Esophagus muscularis mucosa (tissue), 4 donors: ENCODE measurements around the gene STARD7. TPM values are rescaled to one million over a fixed set of nuclear protein-coding genes. Genes with fewer than 3 reads are reported as not detected.

Experiments used
- DNase-seq: peaks from one replicate; pipeline ENCODE4 v3.0.0-alpha.2; 2017; ENCODE audit errors: extremely low spot score
- H3K27ac ChIP-seq, 4 donors: fragments of 200-600 bp; sonication (generic); replicated peaks in 1 of 4; 1 replicate in 3 of 4; 2 replicates in 1 of 4; pipeline ENCODE4 v1.5.1; 2016 to 2019; ENCODE audit warnings: mild to moderate bottlenecking in 1 of 4
- H3K27me3 ChIP-seq, 4 donors: fragments of 200-600 bp; sonication (generic); one replicate each; pipeline versions ENCODE4 v1.5.1 to v1.6.0; 2016 to 2019
- H3K36me3 ChIP-seq, 4 donors: fragments of 200-600 bp; sonication (generic); one replicate each; pipeline ENCODE4 v1.5.1; 2016 to 2019
- H3K4me1 ChIP-seq, 4 donors: fragments of 200-600 bp; sonication (generic); one replicate each; pipeline ENCODE4 v1.5.1; 2016 to 2019
- H3K4me3 ChIP-seq, 4 donors: fragments of 200-600 bp; sonication (generic); 1 replicate in 2 of 4; 2 replicates in 2 of 4; pipeline ENCODE4 v1.5.1; 2016 to 2019; ENCODE audit warnings: mild to moderate bottlenecking in 4 of 4, moderate library complexity in 1 of 4
- H3K9me3 ChIP-seq, 4 donors: fragments of 200-600 bp; sonication (generic); 1 replicate in 3 of 4; 2 replicates in 1 of 4; pipeline ENCODE4 v1.5.1; 2016 to 2019
- CTCF ChIP-seq, 3 experiments: fragments of 200-600 bp in 2 of 3; fragments of 450-650 bp in 1 of 3; sonication (generic) in 2 of 3; IDR thresholded peaks; one replicate each; pipeline ENCODE4 v1.5.1; 2017 to 2019; ENCODE audit warnings: antibody characterized with exemption in 3 of 3, mild to moderate bottlenecking in 2 of 3, moderate library complexity in 1 of 3
- EP300 ChIP-seq: sonication (generic); formaldehyde crosslinking; IDR thresholded peaks from one replicate; pipeline ENCODE4 v1.6.1; 2017; ENCODE audit warnings: antibody characterized with exemption
- POLR2A ChIP-seq: fragments of 450-650 bp; IDR thresholded peaks from one replicate; pipeline ENCODE4 v1.6.1; 2017; ENCODE audit warnings: antibody characterized with exemption, moderate library complexity, mild to moderate bottlenecking, low read depth
- POLR2AphosphoS5 ChIP-seq, 2 donors: sonication (generic); formaldehyde crosslinking; IDR thresholded peaks; one replicate each; pipeline ENCODE4 v1.6.1; 2017; ENCODE audit warnings: antibody characterized with exemption in 2 of 2
- WGBS: methylation state at CpG from one replicate; pipeline ENCODE4 v1.1.5; 2018; 5-methylcytosine and 5-hydroxymethylcytosine counted together
- intact Hi-C: fragments of 100-400 bp; cut with DNase I; formaldehyde crosslinking; loops from one replicate; pipeline ENCODE4 v1.15.1; 2023
- total RNA-seq, 4 donors: library from RNA; depleted of rRNA; stranded (reverse); fragments of >200 nt; gene quantifications; one replicate each; pipeline versions ENCODE4 v1.1.0 to v1.2.1, GENCODE V29; 2016

STARD7 gene
- total RNA-seq, 4 donors from 2014 or later: 85.0 to 110 (median 92.2) TPM

DNA sequence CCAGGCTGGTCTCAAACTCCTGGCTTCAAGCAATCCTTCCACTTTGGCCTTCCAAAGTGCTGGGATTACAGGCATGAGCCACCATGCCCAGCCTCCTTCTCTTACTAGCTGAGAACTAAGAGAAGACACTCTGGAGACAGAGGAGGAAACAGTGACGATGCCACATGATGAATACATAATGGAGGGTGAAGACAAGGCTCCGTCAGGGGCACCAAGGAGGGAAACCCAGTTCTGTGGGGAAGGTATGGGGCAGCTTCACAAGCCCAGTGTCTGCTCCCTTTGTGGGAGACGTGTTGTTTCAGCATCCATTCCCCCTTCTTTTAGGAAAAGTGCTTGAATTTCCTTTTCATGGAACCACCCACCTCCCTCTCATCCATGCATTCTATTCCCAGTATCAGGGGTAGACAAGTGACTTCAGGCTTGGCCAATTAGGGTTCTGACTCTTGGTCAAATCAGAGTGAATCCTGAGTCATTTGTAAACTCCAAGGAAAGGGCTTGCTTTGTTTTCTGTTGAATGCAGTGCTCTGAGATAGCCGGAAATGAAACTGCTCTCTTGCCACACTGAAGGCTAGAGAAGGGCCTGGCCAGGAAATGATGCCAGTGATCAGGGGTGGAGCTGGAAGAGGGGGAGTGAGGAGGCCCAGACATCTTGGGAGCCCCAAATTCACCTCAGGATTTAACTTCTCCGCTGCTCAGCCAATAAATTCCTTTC, 33.4 kb upstream of the STARD7 start:
- peak overlapping the region; percentile 30 to 70 (median 57) for H3K27ac ChIP-seq
- H3K27me3 ChIP-seq: no peaks in the 10 kb centered on the region
- no peak overlapping the region for H3K4me3 ChIP-seq
- no peak for DNase-seq
- H3K4me1 ChIP-seq: peaks cover 0 to 30% (median 4%) of the 10 kb centered on the region in 4 donors
- 67% methylated on average over 5 of the region's 5 CpGs for WGBS
- TF ChIP-seq EP300 (no peak), POLR2AphosphoS5 (IDR thresholded peaks at IDR 0.05) (peak; percentile 30)
- H3K9me3 ChIP-seq: no peaks in the 10 kb centered on the region
- H3K36me3 ChIP-seq: peaks cover 0 to 23% (median 7%) of the 10 kb centered on the region in 4 donors
- intact Hi-C loops: no loop called here

GRCh38 chr2:96241227-96241626, 32.6 kb upstream of the STARD7 start:
- WGBS: 80% methylated on average over 1 of the region's 2 CpGs
- H3K27ac ChIP-seq: peak overlapping the region in 2 of 4 donors; percentile 47 to 67

GRCh38 chr2:96240341-96241038, 31.9 kb upstream of the STARD7 start:
- WGBS: 95% methylated on average over 9 of the region's 9 CpGs
- intact Hi-C loops: no loop called here

More at GRCh38 chr2:96241227-96241626, 32.6 kb upstream of the STARD7 start:
- DNase-seq: no peak
- H3K4me3 ChIP-seq: no peak overlapping the region
- no peaks in the 10 kb centered on the region for H3K27me3 ChIP-seq
- no peaks in the 10 kb centered on the region for H3K9me3 ChIP-seq
- intact Hi-C loops: no loop called here
- H3K36me3 ChIP-seq: peaks cover 0 to 23% (median 7%) of the 10 kb centered on the region in 4 donors
- peaks cover 0 to 30% (median 4%) of the 10 kb centered on the region in 4 donors for H3K4me1 ChIP-seq
- TF ChIP-seq POLR2AphosphoS5 (IDR thresholded peaks at IDR 0.05) (no peak), EP300 (no peak), POLR2A (no peak), CTCF (IDR thresholded peaks at IDR 0.05) (no peak)

DNA sequence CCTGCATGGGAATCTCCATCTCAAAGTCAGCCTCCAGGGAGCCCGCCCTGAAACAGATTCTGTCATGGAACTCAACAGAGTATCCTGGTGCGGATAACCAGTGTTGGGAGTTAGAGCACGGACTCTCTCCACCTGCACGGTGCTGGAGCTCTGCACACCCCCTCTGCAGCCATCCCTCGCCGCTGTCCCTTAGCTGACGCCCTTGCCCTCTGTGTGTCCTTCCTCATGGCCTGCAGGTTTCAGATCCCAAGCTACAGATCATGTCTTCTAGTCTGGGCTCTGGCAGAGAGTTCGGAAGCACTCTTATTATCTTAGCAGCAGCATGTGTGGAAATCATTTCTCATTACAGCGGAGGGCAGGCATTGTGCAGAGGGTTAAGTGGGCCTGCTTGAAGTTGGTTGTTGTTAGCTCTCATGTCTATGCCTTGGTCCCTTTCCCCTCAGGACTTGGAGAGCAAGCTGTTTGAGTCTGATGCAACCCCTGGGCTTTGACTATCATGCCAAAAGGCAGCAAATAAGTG, 31.2 kb upstream of the STARD7 start:
- TF ChIP-seq EP300 (no peak), POLR2A (no peak)
- Histone ChIP-seq H3K4me1 (peaks cover 0 to 30% (median 4%) of the 10 kb centered on the region in 4 donors), H3K27me3 (no peaks in the 10 kb centered on the region), H3K4me3 (no peak overlapping the region), H3K27ac (no peak overlapping the region), H3K9me3 (no peaks in the 10 kb centered on the region), H3K36me3 (peaks cover 0 to 23% (median 7%) of the 10 kb centered on the region in 4 donors)
- 98% methylated on average over 9 of the region's 9 CpGs for WGBS
- no peak for DNase-seq
- intact Hi-C loops: no loop called here

More at GRCh38 chr2:96240341-96241038, 31.9 kb upstream of the STARD7 start:
- no peak for DNase-seq
- TF ChIP-seq CTCF (IDR thresholded peaks at IDR 0.05) (no peak), POLR2A (no peak), EP300 (no peak)
- Histone ChIP-seq H3K27me3 (no peaks in the 10 kb centered on the region), H3K4me3 (no peak overlapping the region), H3K27ac (no peak overlapping the region), H3K9me3 (no peaks in the 10 kb centered on the region), H3K36me3 (peaks cover 0 to 23% (median 7%) of the 10 kb centered on the region in 4 donors), H3K4me1 (peaks cover 0 to 30% (median 4%) of the 10 kb centered on the region in 4 donors)

- Histone ChIP-seq H3K4me3 (no peak overlapping the region), H3K27me3 (no peaks in the 10 kb centered on the region), H3K9me3 (no peaks in the 10 kb centered on the region), H3K4me1 (peaks cover 0 to 30% (median 4%) of the 10 kb centered on the region in 4 donors), H3K36me3 (peaks cover 0 to 23% (median 7%) of the 10 kb centered on the region in 4 donors), H3K27ac (no peak overlapping the region)
- TF ChIP-seq CTCF (IDR thresholded peaks at IDR 0.05): no peak
- no peak for TF ChIP-seq EP300
- no peak for TF ChIP-seq POLR2A
- TF ChIP-seq POLR2AphosphoS5 (IDR thresholded peaks at IDR 0.05): no peak
- intact Hi-C loops: no loop called here
- DNase-seq: no peak
- WGBS: 76% methylated on average over 3 of the region's 3 CpGs
These were observed 30.5 kb upstream of the STARD7 start for GRCh38 chr2:96239091-96239490.
